IMR-90 (cell line): ENCODE data around the gene SP140L.

ENCODE experiments used
- POLR2A ChIP-seq: IDR thresholded peaks from 2 replicates; pipeline ENCODE4 v1.6.1; 2012; ENCODE audit warnings: mild to moderate bottlenecking, low read depth, low read length
- TF ChIP-seq, protein P1 (sequence below): conservative IDR thresholded peaks from 2 replicates; pipeline ENCODE4 v1.5.1; 2012; ENCODE audit warnings: mild to moderate bottlenecking, low read depth, low read length, improper control_type of control experiment

DNA sequence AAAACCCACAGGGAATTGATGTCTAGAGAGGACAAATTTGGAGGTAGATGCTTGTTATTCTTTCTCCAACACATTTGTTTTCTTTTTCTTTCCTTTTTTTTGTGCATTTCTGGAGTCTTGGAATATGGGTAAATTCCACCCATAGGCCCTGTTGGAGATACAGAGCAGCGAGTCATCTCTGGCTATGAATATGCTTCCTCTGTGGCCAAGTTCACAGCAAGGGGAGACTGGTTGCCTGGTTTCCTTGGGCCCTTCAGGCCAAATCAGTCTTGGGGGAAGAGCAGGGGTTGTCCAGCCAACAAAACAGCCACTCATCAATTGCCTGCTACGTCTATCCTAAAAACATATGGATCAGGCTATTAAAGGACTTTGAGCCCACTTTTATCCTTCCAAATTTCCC lies 116.5 kb downstream of the SP140L start:
- no peak for TF ChIP-seq POLR2A
- TF ChIP-seq, protein P1, sequence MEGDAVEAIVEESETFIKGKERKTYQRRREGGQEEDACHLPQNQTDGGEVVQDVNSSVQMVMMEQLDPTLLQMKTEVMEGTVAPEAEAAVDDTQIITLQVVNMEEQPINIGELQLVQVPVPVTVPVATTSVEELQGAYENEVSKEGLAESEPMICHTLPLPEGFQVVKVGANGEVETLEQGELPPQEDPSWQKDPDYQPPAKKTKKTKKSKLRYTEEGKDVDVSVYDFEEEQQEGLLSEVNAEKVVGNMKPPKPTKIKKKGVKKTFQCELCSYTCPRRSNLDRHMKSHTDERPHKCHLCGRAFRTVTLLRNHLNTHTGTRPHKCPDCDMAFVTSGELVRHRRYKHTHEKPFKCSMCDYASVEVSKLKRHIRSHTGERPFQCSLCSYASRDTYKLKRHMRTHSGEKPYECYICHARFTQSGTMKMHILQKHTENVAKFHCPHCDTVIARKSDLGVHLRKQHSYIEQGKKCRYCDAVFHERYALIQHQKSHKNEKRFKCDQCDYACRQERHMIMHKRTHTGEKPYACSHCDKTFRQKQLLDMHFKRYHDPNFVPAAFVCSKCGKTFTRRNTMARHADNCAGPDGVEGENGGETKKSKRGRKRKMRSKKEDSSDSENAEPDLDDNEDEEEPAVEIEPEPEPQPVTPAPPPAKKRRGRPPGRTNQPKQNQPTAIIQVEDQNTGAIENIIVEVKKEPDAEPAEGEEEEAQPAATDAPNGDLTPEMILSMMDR: no peak
